PC-9 (cell line): ENCODE measurements around the gene DOCK2. TPM values are rescaled to one million over a fixed set of nuclear protein-coding genes. Genes with fewer than 3 reads are reported as not detected.

Experiments
- BruUV-seq: library from RNA; stranded (reverse); fragments of 400-500 nt; replicated peaks from 2 replicates; lab custom pipeline; 2021; lab: Mats Ljungman, UMichigan
- CTCF ChIA-PET: fragments of 300-600 bp; sonication (Branson Sonifier 250); formaldehyde crosslinking; loops from one replicate; lab custom pipeline; 2022; ENCODE audit warnings: antibody characterized with exemption; lab: Charles Lee
- POLR2A ChIA-PET: fragments of 300-600 bp; sonication (Branson Sonifier 250); formaldehyde crosslinking; loops from one replicate; lab custom pipeline; 2022; ENCODE audit warnings: antibody characterized with exemption; ENCODE audit not compliant: unreplicated experiment; lab: Charles Lee
- DNase-seq, 2 experiments: peaks; one replicate each; pipeline versions ENCODE4 v3.0.0 to v3.0.0-alpha.2; 2015 to 2022; ENCODE audit warnings: mixed read lengths in 1 of 2
- H2AFZ ChIP-seq: fragments of 200-600 bp; sonication (generic); 2 replicates; pipeline ENCODE4 v1.8.1; 2017; ENCODE audit warnings: antibody characterized with exemption
- H3F3A ChIP-seq: fragments of 200-600 bp; sonication (generic); 2 replicates; pipeline ENCODE4 v1.8.1; 2017; ENCODE audit warnings: antibody characterized with exemption, mild to moderate bottlenecking, low read depth; ENCODE audit not compliant: insufficient read depth
- H3K27ac ChIP-seq: fragments of 200-600 bp; sonication (generic); 2 replicates; pipeline ENCODE4 v1.6.1; 2016; ENCODE audit warnings: mixed run types
- H3K27me3 ChIP-seq: fragments of 200-600 bp; sonication (generic); 2 replicates; pipeline ENCODE4 v1.6.1; 2016; ENCODE audit warnings: low read depth, mixed run types; ENCODE audit not compliant: insufficient read depth
- H3K36me3 ChIP-seq: fragments of 200-600 bp; sonication (generic); 2 replicates; pipeline ENCODE4 v1.6.1; 2016; ENCODE audit warnings: low read depth, mixed run types
- H3K4me1 ChIP-seq: fragments of 200-600 bp; sonication (generic); replicated peaks from 2 replicates; pipeline ENCODE4 v1.6.1; 2016; ENCODE audit warnings: mixed run types; ENCODE audit not compliant: insufficient read depth
- H3K4me2 ChIP-seq: fragments of 200-600 bp; sonication (generic); 2 replicates; pipeline ENCODE4 v1.6.1; 2017; ENCODE audit warnings: mixed run types
- H3K4me3 ChIP-seq: fragments of 200-600 bp; sonication (generic); 2 replicates; pipeline ENCODE4 v1.6.1; 2016; ENCODE audit warnings: mixed run types
- H3K79me2 ChIP-seq: fragments of 200-600 bp; sonication (generic); 2 replicates; pipeline ENCODE4 v1.6.1; 2017; ENCODE audit warnings: low read depth, mixed run types
- H3K9me2 ChIP-seq: fragments of 200-600 bp; sonication (generic); 2 replicates; pipeline ENCODE4 v1.8.1; 2017; ENCODE audit warnings: mild to moderate bottlenecking; ENCODE audit not compliant: insufficient read depth
- H3K9me3 ChIP-seq: fragments of 200-600 bp; sonication (generic); 2 replicates; pipeline ENCODE4 v1.8.1; 2016; ENCODE audit warnings: low read depth; ENCODE audit not compliant: insufficient read depth
- H4K20me1 ChIP-seq: fragments of 200-600 bp; sonication (generic); 2 replicates; pipeline ENCODE4 v1.8.1; 2017; ENCODE audit not compliant: insufficient read depth
- CTCF ChIP-seq: fragments of 200-600 bp; sonication (generic); conservative IDR thresholded peaks from 2 replicates; pipeline ENCODE4 v1.6.1; 2017; ENCODE audit warnings: mixed run types, antibody characterized with exemption, mild to moderate bottlenecking, moderate library complexity
- EZH2 ChIP-seq: fragments of 200-600 bp; sonication (generic); IDR thresholded peaks from 2 replicates; pipeline ENCODE4 v1.8.0; 2017; ENCODE audit warnings: antibody characterized with exemption, low read depth
- intact Hi-C: fragments of 100-400 bp; cut with micrococcal nuclease; formaldehyde crosslinking; loops from one replicate; pipeline ENCODE4 v1.10.0; 2022; ENCODE audit not compliant: unreplicated experiment
- total RNA-seq: library from RNA; stranded (reverse); gene quantifications from 2 replicates; pipeline ENCODE4 v1.2.3, GENCODE V29; 2021

The DOCK2 gene
- total RNA-seq, 1 experiment from 2014 or later: 0.41 TPM

GRCh38 chr5:169864483-169864882 lies 227.4 kb downstream of the DOCK2 start:
- H3K79me2 ChIP-seq: no peaks in the 10 kb centered on the region
- no peaks in the 10 kb centered on the region for H3K4me1 ChIP-seq
- no peaks in the 10 kb centered on the region for H3K9me2 ChIP-seq
- no peak overlapping the region for H2AFZ ChIP-seq
- intact Hi-C loops: no loop called here
- no peaks in the 10 kb centered on the region for H3F3A ChIP-seq
- TF ChIP-seq CTCF (no peak), EZH2 (no peak)
- no peaks in the 10 kb centered on the region for H3K27me3 ChIP-seq
- DNase-seq: no peak
- CTCF ChIA-PET: no interaction called here
- H3K9me3 ChIP-seq: no peaks in the 10 kb centered on the region
- POLR2A ChIA-PET: no interaction called here
- no peaks in the 10 kb centered on the region for H3K36me3 ChIP-seq
- no peak overlapping the region for H3K27ac ChIP-seq
- no peaks in the 10 kb centered on the region for H4K20me1 ChIP-seq
- H3K4me2 ChIP-seq: no peak overlapping the region
- no TSS peak for BruUV-seq
- H3K4me3 ChIP-seq: no peak overlapping the region

GRCh38 chr5:169867347-169867746 lies 230.3 kb downstream of the DOCK2 start:
- H3K36me3 ChIP-seq: no peaks in the 10 kb centered on the region
- no peak overlapping the region for H3K4me3 ChIP-seq
- H3K4me2 ChIP-seq: no peak overlapping the region
- no peaks in the 10 kb centered on the region for H4K20me1 ChIP-seq
- intact Hi-C loops: no loop called here
- no peaks in the 10 kb centered on the region for H3K27me3 ChIP-seq
- TF ChIP-seq CTCF (no peak), EZH2 (no peak)
- CTCF ChIA-PET: no interaction called here
- DNase-seq: no peak
- no peak overlapping the region for H3K27ac ChIP-seq
- H3K9me3 ChIP-seq: no peaks in the 10 kb centered on the region
- no peaks in the 10 kb centered on the region for H3K4me1 ChIP-seq
- H3K9me2 ChIP-seq: no peaks in the 10 kb centered on the region
- no peaks in the 10 kb centered on the region for H3K79me2 ChIP-seq
- no peaks in the 10 kb centered on the region for H3F3A ChIP-seq
- BruUV-seq: no TSS peak
- H2AFZ ChIP-seq: no peak overlapping the region
- POLR2A ChIA-PET: no interaction called here

- Histone ChIP-seq H3K27ac (no peak overlapping the region), H3K36me3 (no peaks in the 10 kb centered on the region), H3K9me3 (no peaks in the 10 kb centered on the region), H3K27me3 (no peaks in the 10 kb centered on the region), H4K20me1 (no peaks in the 10 kb centered on the region), H2AFZ (no peak overlapping the region), H3K4me3 (no peak overlapping the region), H3K4me1 (no peaks in the 10 kb centered on the region), H3K79me2 (no peaks in the 10 kb centered on the region), H3F3A (no peaks in the 10 kb centered on the region), H3K9me2 (no peaks in the 10 kb centered on the region), H3K4me2 (no peak overlapping the region)
- no TSS peak for BruUV-seq
- POLR2A ChIA-PET: no interaction called here
- no peak for TF ChIP-seq CTCF
- TF ChIP-seq EZH2: no peak
- no peak for DNase-seq
- CTCF ChIA-PET: no interaction called here
- intact Hi-C loops: no loop called here
These were observed 232.0 kb downstream of the DOCK2 start for GRCh38 chr5:169869066-169869465.
